Activated T-cell treated with anti-CD3 and anti-CD28 coated beads, Interleukin-2, amount 50 U/mL, for 72 hours (primary cell): ENCODE results near the gene GDF2. TPM values are rescaled to one million over a fixed set of nuclear protein-coding genes. Genes with fewer than 3 reads are reported as not detected.

Experiments
- ATAC-seq, 2 donors: fragments of 150-1000 bp; cut with Tn5 transposase; replicated peaks in 1 of 2; 2 replicates each; pipeline ENCODE4 v1.10.0; 2021; ENCODE audit warnings: moderate library complexity in 2 of 2, mild to moderate bottlenecking in 1 of 2
- DNase-seq, 2 donors: peaks; one replicate each; pipeline ENCODE4 v3.0.0; 2021 to 2022; ENCODE audit warnings: mixed read lengths in 1 of 2
- H3K27ac Mint-ChIP-seq: one replicate; pipeline ENCODE4 v1.8.0; 2022; ENCODE audit warnings: mild to moderate bottlenecking, moderate library complexity, mixed read lengths
- H3K27me3 Mint-ChIP-seq: one replicate; pipeline ENCODE4 v1.8.0; 2022; ENCODE audit warnings: low read depth, mixed read lengths
- H3K36me3 Mint-ChIP-seq, 2 donors: one replicate each; pipeline ENCODE4 v1.8.0; 2022; ENCODE audit warnings: mixed read lengths in 2 of 2, mild to moderate bottlenecking in 1 of 2; ENCODE audit not compliant: insufficient read depth in 2 of 2
- H3K4me1 Mint-ChIP-seq: one replicate; pipeline ENCODE4 v1.8.0; 2022; ENCODE audit warnings: low read depth, mixed read lengths
- H3K4me3 Mint-ChIP-seq, 2 donors: one replicate each; pipeline ENCODE4 v1.8.0; 2022; ENCODE audit warnings: mild to moderate bottlenecking in 2 of 2, mixed read lengths in 2 of 2, moderate library complexity in 2 of 2
- H3K9me3 Mint-ChIP-seq, 2 donors: one replicate each; pipeline ENCODE4 v1.8.0; 2022; ENCODE audit warnings: mixed read lengths in 2 of 2
- total RNA-seq, 2 donors: library from RNA; stranded (reverse); gene quantifications; one replicate each; pipeline ENCODE4 v1.2.3, GENCODE V29; 2022

Gene GDF2
- total RNA-seq: not detected

GRCh38 chr10:47322300-47323061, at the start of gene GDF2:
Gene GDF2 (plus strand): TSS chr10:47322454. CDS start chr10:47322669, 215 bp downstream.
- no peaks in the 10 kb centered on the region for H3K36me3 Mint-ChIP-seq
- H3K27ac Mint-ChIP-seq: no peak within 1 kb of the TSS
- no peak for ATAC-seq
- H3K9me3 Mint-ChIP-seq: no peaks in the 10 kb centered on the region
- no peak within 1 kb of the TSS for H3K4me3 Mint-ChIP-seq
- no peaks in the 10 kb centered on the region for H3K27me3 Mint-ChIP-seq
- DNase-seq: no peak
- no peaks in the 10 kb centered on the region for H3K4me1 Mint-ChIP-seq

GRCh38 chr10:47276071-47276470, 46.2 kb upstream of the GDF2 start:
- Mint-ChIP-seq H3K36me3 (no peaks in the 10 kb centered on the region), H3K9me3 (peaks cover 0 to 1% of the 10 kb centered on the region in 2 donors), H3K4me1 (peaks cover 26% of the 10 kb centered on the region), H3K27ac (no peak overlapping the region), H3K27me3 (no peaks in the 10 kb centered on the region), H3K4me3 (no peak overlapping the region)
- DNase-seq (no peak), ATAC-seq (no peak)

- ATAC-seq: no peak
- no peaks in the 10 kb centered on the region for H3K36me3 Mint-ChIP-seq
- no peaks in the 10 kb centered on the region for H3K27me3 Mint-ChIP-seq
- no peak for DNase-seq
- H3K4me3 Mint-ChIP-seq: peak overlapping the region in 1 of 2 donors; percentile 35
- peaks cover 0 to 1% of the 10 kb centered on the region in 2 donors for H3K9me3 Mint-ChIP-seq
- H3K4me1 Mint-ChIP-seq: peaks cover 26% of the 10 kb centered on the region
- no peak overlapping the region for H3K27ac Mint-ChIP-seq
Observed at GRCh38 chr10:47276576-47277351, 45.5 kb upstream of the GDF2 start.

GRCh38 chr10:47277352-47278151, 44.7 kb upstream of the GDF2 start:
- Mint-ChIP-seq H3K27ac (no peak overlapping the region), H3K4me1 (peaks cover 26% of the 10 kb centered on the region), H3K9me3 (peaks cover 0 to 1% of the 10 kb centered on the region in 2 donors), H3K36me3 (no peaks in the 10 kb centered on the region), H3K27me3 (no peaks in the 10 kb centered on the region), H3K4me3 (peak overlapping the region; percentile 12 to 35)
- peak; percentile 36 to 60 for DNase-seq
- peak; percentile 94 to 98 for ATAC-seq

GRCh38 chr10:47278152-47278473, 44.1 kb upstream of the GDF2 start:
- Mint-ChIP-seq H3K4me1 (peaks cover 26% of the 10 kb centered on the region), H3K36me3 (no peaks in the 10 kb centered on the region), H3K27ac (no peak overlapping the region), H3K27me3 (no peaks in the 10 kb centered on the region), H3K9me3 (peaks cover 0 to 1% of the 10 kb centered on the region in 2 donors), H3K4me3 (no peak overlapping the region)
- no peak for ATAC-seq
- DNase-seq: no peak

GRCh38 chr10:47278720-47279119, 43.5 kb upstream of the GDF2 start:
- Mint-ChIP-seq H3K36me3 (no peaks in the 10 kb centered on the region), H3K27me3 (no peaks in the 10 kb centered on the region), H3K4me3 (no peak overlapping the region), H3K4me1 (peaks cover 26% of the 10 kb centered on the region), H3K27ac (no peak overlapping the region), H3K9me3 (peaks cover 0 to under 1% of the 10 kb centered on the region in 2 donors)
- ATAC-seq (no peak), DNase-seq (no peak)

GRCh38 chr10:47279276-47279675, 43.0 kb upstream of the GDF2 start:
- H3K4me1 Mint-ChIP-seq: peaks cover 26% of the 10 kb centered on the region
- DNase-seq: no peak
- ATAC-seq: no peak
- H3K36me3 Mint-ChIP-seq: no peaks in the 10 kb centered on the region
- H3K9me3 Mint-ChIP-seq: no peaks in the 10 kb centered on the region
- H3K4me3 Mint-ChIP-seq: no peak overlapping the region
- H3K27me3 Mint-ChIP-seq: no peaks in the 10 kb centered on the region
- H3K27ac Mint-ChIP-seq: no peak overlapping the region

- H3K4me3 Mint-ChIP-seq: no peak overlapping the region
- H3K4me1 Mint-ChIP-seq: peaks cover 37% of the 10 kb centered on the region
- ATAC-seq: no peak
- no peaks in the 10 kb centered on the region for H3K36me3 Mint-ChIP-seq
- DNase-seq: no peak
- H3K9me3 Mint-ChIP-seq: no peaks in the 10 kb centered on the region
- no peak overlapping the region for H3K27ac Mint-ChIP-seq
- H3K27me3 Mint-ChIP-seq: no peaks in the 10 kb centered on the region
Observed at GRCh38 chr10:47282005-47282656, 40.1 kb upstream of the GDF2 start.

- H3K36me3 Mint-ChIP-seq: no peaks in the 10 kb centered on the region
- H3K4me1 Mint-ChIP-seq: peaks cover 33% of the 10 kb centered on the region
- DNase-seq: no peak
- H3K9me3 Mint-ChIP-seq: no peaks in the 10 kb centered on the region
- H3K4me3 Mint-ChIP-seq: no peak overlapping the region
- no peak overlapping the region for H3K27ac Mint-ChIP-seq
- no peaks in the 10 kb centered on the region for H3K27me3 Mint-ChIP-seq
- no peak for ATAC-seq
Observed at GRCh38 chr10:47282657-47283018, 39.6 kb upstream of the GDF2 start.

- H3K36me3 Mint-ChIP-seq: no peaks in the 10 kb centered on the region
- H3K4me3 Mint-ChIP-seq: no peak overlapping the region
- no peaks in the 10 kb centered on the region for H3K9me3 Mint-ChIP-seq
- H3K27me3 Mint-ChIP-seq: no peaks in the 10 kb centered on the region
- H3K27ac Mint-ChIP-seq: no peak overlapping the region
- ATAC-seq (no peak), DNase-seq (no peak)
- H3K4me1 Mint-ChIP-seq: peaks cover 28% of the 10 kb centered on the region
Observed at GRCh38 chr10:47283101-47283630, 39.1 kb upstream of the GDF2 start.

GRCh38 chr10:47283848-47284247, 38.4 kb upstream of the GDF2 start:
- H3K4me3 Mint-ChIP-seq: no peak overlapping the region
- H3K27ac Mint-ChIP-seq: no peak overlapping the region
- DNase-seq (no peak), ATAC-seq (no peak)
- no peaks in the 10 kb centered on the region for H3K36me3 Mint-ChIP-seq
- peaks cover 24% of the 10 kb centered on the region for H3K4me1 Mint-ChIP-seq
- no peaks in the 10 kb centered on the region for H3K9me3 Mint-ChIP-seq
- H3K27me3 Mint-ChIP-seq: no peaks in the 10 kb centered on the region

- Mint-ChIP-seq H3K4me3 (peak overlapping the region in 1 of 2 donors; percentile 31), H3K4me1 (peaks cover 22% of the 10 kb centered on the region), H3K27ac (no peak overlapping the region), H3K9me3 (no peaks in the 10 kb centered on the region), H3K36me3 (no peaks in the 10 kb centered on the region), H3K27me3 (no peaks in the 10 kb centered on the region)
- ATAC-seq (no peak), DNase-seq (no peak)
Observed at GRCh38 chr10:47285381-47286115, 36.7 kb upstream of the GDF2 start.
